SU-DHL-6 (cell line): ENCODE measurements around the gene COX10.

Experiments used
- EZH2phosphoT487 ChIP-seq: fragments of 200-600 bp; sonication (generic), shearing (Covaris generic); conservative IDR thresholded peaks from 2 replicates; pipeline ENCODE4 v1.6.1; 2018; ENCODE audit warnings: mild to moderate bottlenecking, antibody characterized with exemption, low read length, moderate library complexity, mixed read lengths
- TF ChIP-seq, protein P1 (sequence below): fragments of 200-600 bp; sonication (generic); IDR thresholded peaks from one replicate; pipeline ENCODE4 v1.5.1; 2017; ENCODE audit warnings: antibody characterized with exemption, mild to moderate bottlenecking, low read length, moderate library complexity; ENCODE audit not compliant: insufficient read depth, poor library complexity, severe bottlenecking

DNA sequence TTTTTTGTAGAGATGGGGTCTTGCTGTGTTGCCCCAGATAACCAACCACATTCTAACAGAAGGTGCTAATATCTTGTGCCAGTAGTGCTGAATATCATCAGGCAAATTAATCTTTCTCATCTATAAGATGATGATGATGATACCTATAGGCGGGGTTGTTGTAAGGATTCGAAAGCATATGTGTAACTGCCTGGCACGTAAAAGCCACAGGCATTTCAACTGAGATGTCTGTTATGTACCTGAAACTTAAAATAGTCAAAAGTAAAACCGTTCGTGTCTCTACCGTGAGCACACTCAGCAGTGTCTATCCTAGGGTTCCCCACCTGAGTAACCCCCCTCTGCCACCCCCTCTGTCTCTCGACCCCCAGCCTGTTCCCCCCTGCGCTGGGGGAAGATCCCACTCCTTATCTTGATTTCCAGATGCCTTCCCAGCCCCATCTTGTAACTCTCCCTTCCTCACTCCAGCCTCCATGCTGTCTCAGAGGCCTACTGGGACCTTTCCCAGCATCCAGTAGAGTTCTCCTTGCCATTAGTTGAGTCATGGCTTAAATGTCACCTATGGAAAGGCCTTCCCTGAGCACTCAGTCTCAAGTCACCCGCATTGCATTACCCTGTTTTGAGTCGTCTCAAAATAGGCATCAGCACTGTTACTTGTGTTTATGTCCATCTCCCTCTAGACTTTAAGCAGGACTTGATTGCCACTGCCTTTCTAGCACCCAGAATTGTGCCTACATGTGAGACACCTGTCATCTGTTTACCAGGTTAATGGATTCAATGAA is 133.3 kb downstream of the COX10 start:
- TF ChIP-seq, protein P1, sequence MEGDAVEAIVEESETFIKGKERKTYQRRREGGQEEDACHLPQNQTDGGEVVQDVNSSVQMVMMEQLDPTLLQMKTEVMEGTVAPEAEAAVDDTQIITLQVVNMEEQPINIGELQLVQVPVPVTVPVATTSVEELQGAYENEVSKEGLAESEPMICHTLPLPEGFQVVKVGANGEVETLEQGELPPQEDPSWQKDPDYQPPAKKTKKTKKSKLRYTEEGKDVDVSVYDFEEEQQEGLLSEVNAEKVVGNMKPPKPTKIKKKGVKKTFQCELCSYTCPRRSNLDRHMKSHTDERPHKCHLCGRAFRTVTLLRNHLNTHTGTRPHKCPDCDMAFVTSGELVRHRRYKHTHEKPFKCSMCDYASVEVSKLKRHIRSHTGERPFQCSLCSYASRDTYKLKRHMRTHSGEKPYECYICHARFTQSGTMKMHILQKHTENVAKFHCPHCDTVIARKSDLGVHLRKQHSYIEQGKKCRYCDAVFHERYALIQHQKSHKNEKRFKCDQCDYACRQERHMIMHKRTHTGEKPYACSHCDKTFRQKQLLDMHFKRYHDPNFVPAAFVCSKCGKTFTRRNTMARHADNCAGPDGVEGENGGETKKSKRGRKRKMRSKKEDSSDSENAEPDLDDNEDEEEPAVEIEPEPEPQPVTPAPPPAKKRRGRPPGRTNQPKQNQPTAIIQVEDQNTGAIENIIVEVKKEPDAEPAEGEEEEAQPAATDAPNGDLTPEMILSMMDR = no peak
- no peak for TF ChIP-seq EZH2phosphoT487
